GM21515 (cell line): ENCODE results near the gene GALR1.
"Not testable (repeated sequence)": the region's sequence is repeated elsewhere in the genome, so short reads cannot be mapped to it uniquely, and the experiment has no call there.

ENCODE experiments used
- ATAC-seq: cut with Tn5 transposase; IDR thresholded peaks from one replicate; pipeline ENCODE4 v1.9.1; 2021; ENCODE audit not compliant: unreplicated experiment

Gene GALR1

DNA sequence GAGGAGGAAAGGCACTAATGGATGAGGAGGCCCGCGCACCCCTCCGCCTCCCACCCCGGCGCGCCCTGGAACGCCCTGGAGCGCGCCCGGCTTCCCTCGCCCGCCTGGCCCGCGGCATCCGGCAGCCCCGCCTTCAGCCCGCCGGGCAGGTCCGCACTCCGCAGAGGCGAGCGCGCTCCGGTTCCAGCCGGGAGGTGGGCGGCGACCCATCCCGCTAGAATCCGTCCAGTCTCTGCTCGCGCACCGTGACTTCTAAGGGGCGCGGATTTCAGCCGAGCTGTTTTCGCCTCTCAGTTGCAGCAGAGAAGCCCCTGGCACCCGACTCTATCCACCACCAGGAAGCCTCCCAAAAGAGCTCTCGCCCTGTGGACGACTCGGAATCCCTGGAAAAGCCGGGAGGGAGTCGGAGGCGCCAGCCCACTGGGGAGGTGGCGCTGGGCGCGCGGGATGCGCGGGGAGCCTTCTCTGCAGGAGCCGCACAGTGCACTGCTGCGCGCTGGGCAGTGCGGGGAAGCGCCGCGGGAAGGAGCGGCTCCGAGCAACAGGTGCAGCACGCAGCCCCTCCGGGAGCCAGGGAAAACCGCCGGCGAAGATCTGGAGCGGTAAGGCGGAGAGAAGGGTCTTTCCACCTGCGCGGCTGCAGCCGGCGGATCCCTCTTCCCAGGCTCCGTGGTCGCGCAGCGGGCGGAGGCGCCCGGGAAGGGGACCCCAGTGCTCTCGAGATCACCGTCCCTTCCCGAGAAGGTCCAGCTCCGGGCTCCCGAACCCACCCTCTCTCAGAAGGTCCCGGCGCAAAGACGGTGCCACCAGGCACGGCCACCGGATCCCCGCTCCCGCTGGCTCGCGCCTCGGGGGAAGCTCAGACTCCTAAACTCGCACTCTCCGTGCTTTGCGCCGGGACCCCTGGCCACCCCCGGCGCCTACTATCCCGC is at the start of gene GALR1:
Gene GALR1 (plus strand): TSS at position 280 of the 932 bp plus-strand sequence. CDS start 701 bp downstream, outside the sequence.
- no peak for ATAC-seq

GRCh38 chr18:77201506-77201905 is 48.1 kb upstream of the GALR1 start:
- ATAC-seq = no peak

GRCh38 chr18:77202329-77202728 is 47.3 kb upstream of the GALR1 start:
- no peak for ATAC-seq

DNA sequence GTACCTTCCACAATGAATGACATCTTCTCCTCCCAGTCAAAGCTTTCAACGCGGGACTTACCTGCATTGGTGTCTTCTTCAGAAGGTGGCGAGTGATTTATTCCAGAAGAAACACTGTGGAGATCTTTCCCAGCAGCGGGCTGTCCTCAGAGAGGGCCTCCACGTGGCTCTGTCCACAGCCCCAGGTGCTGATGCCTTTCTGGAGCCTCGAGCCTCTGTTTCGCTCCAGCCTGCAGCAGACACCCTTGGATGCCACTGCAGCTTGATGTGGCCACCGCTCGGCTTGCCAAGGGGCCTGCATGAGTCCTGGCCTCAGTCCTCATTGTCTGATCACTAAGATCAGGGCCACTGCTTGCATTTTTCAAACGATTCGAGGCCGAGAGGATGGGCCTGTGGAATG is 46.6 kb upstream of the GALR1 start:
- ATAC-seq = no peak

DNA sequence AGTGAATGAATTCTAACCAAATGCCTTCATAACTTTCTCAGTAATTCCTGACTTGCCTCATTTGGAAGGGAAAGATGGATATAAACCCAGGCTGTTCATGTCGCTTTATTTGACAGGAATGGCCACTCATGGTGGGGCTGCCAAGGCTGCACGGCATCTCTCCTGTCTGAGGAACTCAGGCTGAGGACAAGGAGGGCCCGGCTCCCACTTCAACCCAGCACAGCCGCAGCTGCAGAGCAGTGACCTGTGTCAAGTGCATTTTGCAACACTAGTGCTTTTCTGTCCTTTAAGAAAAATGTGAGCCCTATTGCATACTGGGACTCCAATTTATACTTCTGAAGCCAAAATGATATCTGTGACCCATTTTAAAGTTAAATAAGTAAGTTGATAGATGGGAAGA is 45.8 kb upstream of the GALR1 start:
- no peak for ATAC-seq

- no peak for ATAC-seq
These were observed 43.9 kb upstream of the GALR1 start for GRCh38 chr18:77205769-77206168.

- ATAC-seq = no peak
These were observed 42.8 kb upstream of the GALR1 start for GRCh38 chr18:77206676-77207374.

- ATAC-seq = no peak
These were observed 42.1 kb upstream of the GALR1 start for GRCh38 chr18:77207540-77207939.

- peak; percentile 78 for ATAC-seq
These were observed 40.7 kb upstream of the GALR1 start for GRCh38 chr18:77208964-77209363.

DNA sequence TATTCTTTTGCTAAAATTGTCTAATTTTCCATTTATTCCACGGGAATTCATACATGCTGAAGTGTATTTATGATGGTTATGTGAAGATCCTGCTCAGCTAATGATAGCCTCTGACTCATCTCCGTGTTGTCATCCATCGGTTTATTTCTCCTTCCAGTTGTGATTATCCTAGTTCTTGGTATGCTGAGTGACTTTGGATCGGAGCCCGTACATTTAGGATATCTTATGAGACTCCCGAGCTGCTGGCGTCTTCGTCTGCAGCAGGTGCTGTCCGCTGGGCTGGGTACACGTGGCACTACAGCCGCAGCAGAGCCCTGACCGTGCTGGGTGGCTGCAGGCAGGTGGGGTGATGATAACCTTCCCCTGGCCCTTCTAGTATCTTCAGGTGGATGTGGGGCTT is 40.1 kb upstream of the GALR1 start:
- no peak for ATAC-seq

DNA sequence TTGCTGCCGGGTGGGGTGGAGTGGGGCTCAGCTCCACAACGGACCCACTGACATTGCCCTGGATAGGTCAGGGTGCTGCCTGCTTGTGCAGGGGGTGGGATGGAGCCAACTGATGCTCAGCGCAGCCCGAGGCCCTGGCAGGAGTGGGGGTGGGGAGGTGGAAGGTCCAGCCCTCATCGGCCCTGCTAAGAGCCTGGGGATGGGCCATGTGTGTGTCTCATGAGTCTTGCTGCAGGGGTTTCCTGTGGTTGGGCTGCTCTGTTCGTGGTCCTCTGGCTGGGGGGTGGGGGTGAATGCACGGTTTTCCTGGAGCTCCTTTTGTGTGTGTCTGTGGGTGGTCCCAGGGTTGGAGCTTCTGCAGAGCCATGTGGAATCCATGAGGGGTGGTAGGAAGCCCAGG is 39.4 kb upstream of the GALR1 start:
- ATAC-seq = no peak

DNA sequence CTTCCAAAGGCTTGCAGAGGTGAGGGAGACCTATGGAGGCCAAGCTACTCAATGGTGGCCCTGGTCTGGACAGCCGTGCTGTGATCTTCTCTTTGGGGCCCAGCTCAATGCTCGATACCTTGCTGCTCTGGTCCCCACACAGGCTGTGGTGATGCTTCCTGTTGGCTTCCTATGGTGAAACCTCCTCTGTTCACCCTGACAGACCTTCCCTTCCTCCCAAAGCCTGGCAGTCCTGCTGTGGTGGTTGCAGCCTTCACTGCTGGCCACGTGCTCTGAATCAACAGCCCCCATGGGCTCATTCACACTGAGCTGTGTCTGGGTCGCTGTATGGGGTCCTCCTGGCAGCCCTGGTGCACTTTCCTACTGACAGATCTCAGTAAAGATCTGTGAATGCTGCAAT is 31.0 kb upstream of the GALR1 start:
- no peak for ATAC-seq

GRCh38 chr18:77220726-77221125 is 28.9 kb upstream of the GALR1 start:
- no peak for ATAC-seq

DNA sequence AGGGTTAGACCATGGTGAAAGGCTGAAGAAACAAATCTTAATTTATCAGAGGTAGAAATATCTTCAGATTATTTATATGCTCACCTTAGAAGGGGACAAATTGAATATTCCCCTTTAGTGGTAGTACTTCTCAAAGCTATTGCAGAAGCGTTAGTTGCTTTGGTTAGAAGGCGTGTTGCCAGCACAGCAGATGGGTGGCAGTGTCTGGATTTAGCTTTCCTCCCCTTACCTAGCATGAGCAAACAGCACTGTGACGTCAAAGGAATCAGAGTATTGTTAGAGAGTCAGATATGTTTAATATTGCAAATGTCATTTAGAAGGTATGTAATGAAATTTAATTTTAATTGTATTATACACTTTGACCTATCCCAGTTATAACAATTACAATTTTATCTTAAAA is 27.2 kb upstream of the GALR1 start:
- no peak for ATAC-seq

DNA sequence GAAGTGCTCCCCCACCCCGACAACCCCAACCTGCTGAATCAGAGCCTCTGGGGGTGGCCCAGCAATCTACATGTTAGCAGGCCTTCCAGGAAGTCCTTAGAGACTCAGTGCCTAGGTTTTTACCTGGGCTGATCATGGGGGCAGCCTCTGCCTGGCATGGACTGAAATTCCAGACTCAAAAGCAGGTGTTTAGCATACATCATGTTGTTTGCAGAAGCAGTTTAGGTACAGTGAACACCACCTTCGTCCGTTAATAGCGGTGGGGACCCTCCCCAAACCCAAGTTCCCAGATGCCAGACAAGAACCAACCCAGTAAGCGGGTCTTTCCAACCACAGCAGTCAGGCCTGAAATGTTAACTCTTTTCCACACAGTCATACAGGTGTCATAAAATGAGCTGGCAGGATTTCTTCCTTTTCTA is 26.4 kb upstream of the GALR1 start:
- no peak for ATAC-seq

DNA sequence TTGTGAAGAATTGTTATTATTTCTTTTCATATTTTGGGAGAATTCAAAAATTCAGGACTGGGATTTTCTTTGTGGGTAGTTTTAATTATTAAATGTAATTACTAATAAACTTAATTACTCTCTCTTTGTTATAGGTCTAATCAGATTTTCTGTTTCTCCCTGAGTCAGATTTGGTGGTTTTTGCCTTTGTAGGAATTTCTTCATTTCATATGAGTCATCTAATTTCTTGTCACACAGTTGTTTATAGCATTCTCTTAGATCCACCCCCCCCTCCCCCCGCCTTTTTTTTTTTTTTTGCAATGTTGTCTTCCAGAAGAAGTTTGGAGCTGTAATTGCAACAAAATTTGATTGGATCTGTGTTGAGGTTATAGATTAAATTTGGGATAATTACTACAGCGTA is 26.0 kb upstream of the GALR1 start:
- ATAC-seq = no peak

DNA sequence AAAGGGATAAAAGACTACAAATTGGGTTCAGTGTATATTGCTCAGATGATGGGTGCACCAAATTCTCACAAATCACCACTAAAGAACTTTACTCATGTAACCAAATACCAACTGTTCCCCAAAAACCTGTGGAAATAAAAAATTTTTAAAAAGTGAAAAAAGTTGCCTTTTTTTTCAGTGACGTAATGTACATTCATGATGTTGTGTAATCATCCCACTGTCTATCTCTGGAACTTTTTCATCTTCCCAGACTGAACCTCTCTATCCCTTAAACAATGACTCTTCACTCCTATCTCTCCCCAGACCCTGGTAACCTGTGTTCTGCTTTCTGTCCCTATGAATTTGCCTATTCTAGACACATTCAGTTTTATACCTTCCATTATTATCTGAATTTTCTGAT is 19.0 kb upstream of the GALR1 start:
- no peak for ATAC-seq

- ATAC-seq = no peak
These were observed 14.9 kb upstream of the GALR1 start for GRCh38 chr18:77234504-77235365.

DNA sequence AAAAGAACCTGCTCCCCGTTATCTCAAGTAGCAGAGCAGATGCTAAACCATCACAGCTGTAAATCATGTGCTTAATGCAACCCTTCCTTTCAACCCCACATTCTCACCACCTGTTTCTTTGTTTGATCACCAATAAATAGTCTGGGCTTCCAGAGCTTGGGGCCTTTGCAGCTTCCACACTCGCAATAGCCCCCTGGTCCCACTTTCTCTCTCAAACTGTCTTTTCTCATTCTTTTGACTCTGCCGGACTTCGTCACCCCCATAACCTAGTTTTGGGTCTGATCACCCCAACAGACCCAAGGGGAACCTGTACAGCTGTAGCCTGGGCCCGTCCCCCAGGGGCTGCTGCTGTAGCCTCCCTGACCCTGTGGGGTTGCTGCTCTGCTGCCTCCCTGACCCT is 10.4 kb upstream of the GALR1 start:
- not testable (repeated sequence) for ATAC-seq

DNA sequence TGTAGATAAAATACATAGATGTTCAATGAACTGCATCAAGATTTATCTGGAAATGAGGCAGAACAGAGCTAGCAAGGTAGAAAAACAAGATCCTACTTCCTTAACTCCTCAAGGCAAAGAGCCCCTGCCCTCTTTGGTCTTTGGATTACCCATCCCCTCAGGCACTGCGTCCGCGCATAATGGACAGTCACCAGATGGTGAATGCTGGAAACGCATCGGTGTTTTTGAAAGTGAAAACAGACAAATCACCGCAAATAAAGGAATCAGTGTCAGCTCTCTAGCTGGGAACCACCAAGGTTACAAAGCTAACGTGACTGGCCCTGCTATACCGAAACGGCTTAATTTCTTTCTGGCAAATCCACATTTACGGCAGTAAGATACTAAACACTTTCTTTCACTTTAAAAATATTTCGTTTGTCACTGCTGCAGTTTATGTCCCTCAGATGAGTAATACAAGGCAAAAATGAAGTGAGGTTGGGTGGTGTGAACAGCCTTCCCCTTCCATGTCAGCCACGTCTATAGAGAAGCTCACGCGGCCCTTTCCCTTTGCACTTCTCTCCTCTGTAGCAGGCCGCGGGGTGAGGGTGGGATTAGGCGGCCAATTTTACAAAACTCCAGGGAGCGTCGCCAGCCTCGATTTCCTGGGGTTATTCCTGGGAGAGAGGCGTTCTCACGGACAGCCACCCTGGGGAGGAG is 627 bp upstream of the GALR1 start:
- no peak for ATAC-seq

- ATAC-seq = no peak
These were observed 865 bp downstream of the GALR1 start for GRCh38 chr18:77250501-77250925.
